Neural progenitor cell (in vitro differentiated cells): ENCODE measurements around the gene MYL9.

Source experiments
- EZH2phosphoT487 ChIP-seq: fragments of 200-600 bp; sonication (generic); IDR thresholded peaks from 2 replicates; pipeline ENCODE4 v1.6.1; 2017; ENCODE audit warnings: antibody characterized with exemption
- TF ChIP-seq, protein P1 (sequence below): fragments of 200-600 bp; sonication (generic); IDR thresholded peaks from 2 replicates; pipeline ENCODE4 v1.5.1; 2017; ENCODE audit warnings: antibody characterized with exemption, mild to moderate bottlenecking

DNA sequence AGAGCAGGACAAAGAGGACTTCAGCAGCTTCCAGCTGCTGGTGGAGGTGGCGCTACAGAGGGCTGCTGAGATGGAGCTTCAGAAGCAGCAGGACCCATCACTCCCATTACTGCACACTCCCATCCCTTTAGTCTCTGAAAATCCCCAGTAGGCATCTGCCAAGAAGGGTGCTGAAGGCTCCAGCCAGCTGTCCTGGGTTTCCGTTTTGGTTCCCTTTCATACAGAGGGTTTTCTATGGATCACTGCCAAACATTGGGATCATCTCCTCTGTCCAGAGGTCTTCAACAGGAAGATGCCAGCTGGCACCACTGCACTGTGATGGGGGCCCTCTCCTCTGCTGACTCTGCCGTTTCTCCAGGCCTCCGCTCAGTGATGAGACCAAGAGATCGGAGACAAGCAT is 50.0 kb downstream of the MYL9 start:
- TF ChIP-seq, protein P1, sequence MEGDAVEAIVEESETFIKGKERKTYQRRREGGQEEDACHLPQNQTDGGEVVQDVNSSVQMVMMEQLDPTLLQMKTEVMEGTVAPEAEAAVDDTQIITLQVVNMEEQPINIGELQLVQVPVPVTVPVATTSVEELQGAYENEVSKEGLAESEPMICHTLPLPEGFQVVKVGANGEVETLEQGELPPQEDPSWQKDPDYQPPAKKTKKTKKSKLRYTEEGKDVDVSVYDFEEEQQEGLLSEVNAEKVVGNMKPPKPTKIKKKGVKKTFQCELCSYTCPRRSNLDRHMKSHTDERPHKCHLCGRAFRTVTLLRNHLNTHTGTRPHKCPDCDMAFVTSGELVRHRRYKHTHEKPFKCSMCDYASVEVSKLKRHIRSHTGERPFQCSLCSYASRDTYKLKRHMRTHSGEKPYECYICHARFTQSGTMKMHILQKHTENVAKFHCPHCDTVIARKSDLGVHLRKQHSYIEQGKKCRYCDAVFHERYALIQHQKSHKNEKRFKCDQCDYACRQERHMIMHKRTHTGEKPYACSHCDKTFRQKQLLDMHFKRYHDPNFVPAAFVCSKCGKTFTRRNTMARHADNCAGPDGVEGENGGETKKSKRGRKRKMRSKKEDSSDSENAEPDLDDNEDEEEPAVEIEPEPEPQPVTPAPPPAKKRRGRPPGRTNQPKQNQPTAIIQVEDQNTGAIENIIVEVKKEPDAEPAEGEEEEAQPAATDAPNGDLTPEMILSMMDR: no peak
- TF ChIP-seq EZH2phosphoT487: no peak
